Osteoblast (primary cell): ENCODE measurements around the gene CSNK1A1L. TPM values are rescaled to one million over a fixed set of nuclear protein-coding genes. Genes with fewer than 3 reads are reported as not detected.
A peak's percentile ranks its signal among the peaks of the same experiment; 100 is the strongest.

Source experiments
- DNase-seq: peaks from one replicate; pipeline ENCODE4 v3.0.0; 2011; ENCODE audit warnings: low spot score, mixed read lengths; ENCODE audit not compliant: insufficient read length; ENCODE audit errors: missing footprints
- H2AFZ ChIP-seq: 2 replicates; pipeline ENCODE4 v1.6.0; 2011; ENCODE audit warnings: mild to moderate bottlenecking, low read length
- H3K27ac ChIP-seq: 2 replicates; pipeline ENCODE4 v1.5.1; 2011; ENCODE audit warnings: mild to moderate bottlenecking, low read depth, low read length, moderate library complexity
- H3K27me3 ChIP-seq: 2 replicates; pipeline ENCODE4 v1.6.0; 2012; ENCODE audit warnings: mild to moderate bottlenecking, control low read depth, inconsistent platforms, low read length, moderate library complexity; ENCODE audit not compliant: insufficient read depth
- H3K36me3 ChIP-seq: 2 replicates; pipeline ENCODE4 v1.5.1; 2011; ENCODE audit warnings: mild to moderate bottlenecking, low read length, control low read depth, moderate library complexity; ENCODE audit not compliant: insufficient read depth
- H3K4me1 ChIP-seq: 2 replicates; pipeline ENCODE4 v1.5.1; 2011; ENCODE audit warnings: mild to moderate bottlenecking, low read length, control low read depth, moderate library complexity; ENCODE audit not compliant: insufficient read depth
- H3K4me2 ChIP-seq: 2 replicates; pipeline ENCODE4 v1.6.0; 2011; ENCODE audit warnings: mild to moderate bottlenecking, low read length; ENCODE audit not compliant: insufficient read depth
- H3K4me3 ChIP-seq: fragments of 200-600 bp; sonication (generic); 3 replicates; pipeline ENCODE4 v1.5.1; 2012; ENCODE audit warnings: mild to moderate bottlenecking, low read length, inconsistent platforms; ENCODE audit not compliant: insufficient read depth
- H3K79me2 ChIP-seq: 2 replicates; pipeline ENCODE4 v1.6.0; 2012; ENCODE audit warnings: mild to moderate bottlenecking, low read length, control low read depth, inconsistent platforms; ENCODE audit not compliant: insufficient read depth
- H3K9me3 ChIP-seq: 2 replicates; pipeline ENCODE4 v1.5.1; 2011; ENCODE audit warnings: low read depth, low read length, control low read depth
- H4K20me1 ChIP-seq: 2 replicates; pipeline ENCODE4 v1.6.0; 2012; ENCODE audit warnings: mild to moderate bottlenecking, low read length, control low read depth; ENCODE audit not compliant: insufficient read depth
- CTCF ChIP-seq: IDR thresholded peaks from 2 replicates; pipeline ENCODE4 v1.5.1; 2011; ENCODE audit warnings: mild to moderate bottlenecking, low read depth, low read length, moderate library complexity; ENCODE audit errors: extremely low read depth
- total RNA-seq: library from RNA; depleted of rRNA; stranded (reverse); fragments of >200 nt; gene quantifications from 2 replicates; pipeline ENCODE4 v1.2.3, GENCODE V29; 2012

The CSNK1A1L gene
- total RNA-seq, 1 donor, result not detected

- Histone ChIP-seq H3K4me2 (no peak overlapping the region), H3K27me3 (no peaks in the 10 kb centered on the region), H3K4me3 (no peak overlapping the region), H3K4me1 (peaks cover 3% of the 10 kb centered on the region), H3K79me2 (no peaks in the 10 kb centered on the region), H3K9me3 (no peaks in the 10 kb centered on the region), H3K36me3 (no peaks in the 10 kb centered on the region), H3K27ac (peak overlapping the region; percentile 30), H4K20me1 (no peaks in the 10 kb centered on the region), H2AFZ (no peak overlapping the region)
- TF ChIP-seq CTCF, result no peak
- no peak for DNase-seq
These were observed 8.4 kb downstream of the CSNK1A1L start for GRCh38 chr13:37097076-37097475.

DNA sequence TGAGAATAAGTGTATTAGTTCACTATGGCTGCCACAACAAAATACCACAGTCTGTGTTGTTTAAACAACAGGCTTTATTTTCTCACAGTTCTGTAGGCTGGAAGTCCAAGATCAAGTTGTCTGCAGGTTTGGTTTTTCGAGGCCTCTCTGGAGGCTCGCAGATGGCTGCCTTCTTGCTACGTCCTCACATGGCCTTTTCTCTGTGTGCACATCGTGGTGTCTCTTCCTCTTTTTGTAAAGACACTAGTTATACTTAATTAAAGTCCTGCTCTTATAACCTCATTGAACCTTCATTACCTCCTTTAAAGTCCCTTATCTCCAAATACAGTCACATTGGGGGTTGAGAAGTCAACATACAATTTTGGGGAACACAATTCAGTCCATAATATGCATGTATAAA is 10.6 kb downstream of the CSNK1A1L start:
- Histone ChIP-seq H3K4me2 (no peak overlapping the region), H3K36me3 (no peaks in the 10 kb centered on the region), H3K4me1 (peaks cover 3% of the 10 kb centered on the region), H3K4me3 (no peak overlapping the region), H3K27me3 (no peaks in the 10 kb centered on the region), H2AFZ (no peak overlapping the region), H3K27ac (no peak overlapping the region), H4K20me1 (no peaks in the 10 kb centered on the region), H3K9me3 (no peaks in the 10 kb centered on the region), H3K79me2 (no peaks in the 10 kb centered on the region)
- DNase-seq, result no peak
- TF ChIP-seq CTCF, result no peak

DNA sequence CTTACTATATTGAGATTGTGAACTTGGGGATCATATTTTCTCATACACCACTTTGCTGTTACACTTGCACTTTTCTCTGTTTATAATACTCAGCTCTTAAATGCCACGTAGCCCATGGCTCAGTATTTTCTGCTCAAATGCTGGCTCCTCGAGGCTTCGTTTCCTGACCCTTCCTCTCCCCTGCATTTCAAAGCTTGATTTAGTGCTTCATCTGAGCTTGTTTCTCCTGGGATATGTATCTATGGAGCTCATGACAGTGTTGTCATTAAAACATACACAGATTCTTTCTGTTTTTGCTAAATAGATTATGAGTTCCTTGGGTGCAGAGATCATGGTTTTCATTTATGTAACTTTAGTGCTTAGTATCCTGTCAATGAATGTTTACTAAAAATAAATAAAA is 11.4 kb downstream of the CSNK1A1L start:
- H3K4me1 ChIP-seq, result peaks cover 3% of the 10 kb centered on the region
- DNase-seq, result no peak
- H2AFZ ChIP-seq, result peak overlapping the region; percentile 70
- TF ChIP-seq CTCF, result no peak
- H3K27me3 ChIP-seq, result no peaks in the 10 kb centered on the region
- H3K36me3 ChIP-seq, result no peaks in the 10 kb centered on the region
- H4K20me1 ChIP-seq, result no peaks in the 10 kb centered on the region
- no peaks in the 10 kb centered on the region for H3K9me3 ChIP-seq
- no peaks in the 10 kb centered on the region for H3K79me2 ChIP-seq
- H3K4me2 ChIP-seq, result no peak overlapping the region
- no peak overlapping the region for H3K4me3 ChIP-seq
- no peak overlapping the region for H3K27ac ChIP-seq

DNA sequence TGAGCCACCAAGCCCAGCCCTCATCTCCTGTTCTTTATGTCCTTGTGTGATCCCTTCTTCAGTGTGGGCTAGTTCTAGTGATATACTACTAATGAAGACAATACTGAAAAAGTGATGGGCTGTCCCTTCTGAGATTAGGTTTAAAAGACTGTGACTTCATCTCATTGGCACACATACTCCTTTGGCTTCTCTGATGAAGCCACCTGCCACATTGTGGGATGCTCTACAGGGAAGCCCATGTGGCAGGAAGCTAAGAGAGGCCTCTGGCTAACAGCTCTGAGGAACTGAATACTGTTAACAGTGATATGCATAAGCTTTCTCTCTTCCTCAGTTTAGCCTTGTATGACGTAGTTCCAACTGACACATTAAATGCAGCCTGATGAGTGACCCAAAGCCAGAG is 13.6 kb downstream of the CSNK1A1L start:
- Histone ChIP-seq H2AFZ (no peak overlapping the region), H3K4me1 (peaks cover under 1% of the 10 kb centered on the region)
- DNase-seq, result no peak

More for the DNA sequence above, 13.6 kb downstream of the CSNK1A1L start:
- no peaks in the 10 kb centered on the region for H3K36me3 ChIP-seq
- H4K20me1 ChIP-seq, result no peaks in the 10 kb centered on the region
- H3K4me3 ChIP-seq, result no peak overlapping the region
- H3K79me2 ChIP-seq, result no peaks in the 10 kb centered on the region
- no peaks in the 10 kb centered on the region for H3K9me3 ChIP-seq
- H3K27me3 ChIP-seq, result no peaks in the 10 kb centered on the region
- no peak overlapping the region for H3K4me2 ChIP-seq
- no peak for TF ChIP-seq CTCF
- H3K27ac ChIP-seq, result no peak overlapping the region
